Epidermal melanocyte (primary cell): Measurements from ENCODE around the gene BRPF1.

Experiments
- DNase-seq: peaks from one replicate; pipeline ENCODE4 v3.0.0; 2011; ENCODE audit warnings: low spot score; ENCODE audit not compliant: insufficient read length

Gene BRPF1

GRCh38 chr3:9731206-9732079 is at the start of gene BRPF1:
TSS of gene BRPF1 (plus strand) at chr3:9731735. CDS start at chr3:9734141, 2,406 bp downstream.
- DNase-seq: peak; percentile 98

- no peak for DNase-seq
Observed at GRCh38 chr3:9682096-9682495, 49.4 kb upstream of the BRPF1 start.

DNA sequence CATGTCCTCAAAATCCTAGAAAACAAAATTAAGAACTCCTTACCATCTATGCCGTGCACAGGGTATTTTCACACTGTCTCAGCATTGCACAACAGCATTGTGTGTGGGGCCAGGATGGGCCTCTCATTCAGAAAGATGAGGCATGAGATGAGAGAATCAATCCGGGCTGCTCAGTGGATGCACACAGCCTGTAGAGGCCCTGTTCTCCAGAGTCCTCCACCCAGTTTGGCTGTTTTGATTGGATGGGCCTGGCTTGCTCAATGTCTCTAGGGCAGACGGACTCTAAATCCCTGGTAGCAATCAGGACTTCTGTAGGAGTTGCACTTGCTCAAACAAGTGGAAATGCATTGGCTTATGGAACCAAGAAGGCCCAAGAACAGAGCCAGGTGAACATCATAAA is 48.1 kb upstream of the BRPF1 start:
- no peak for DNase-seq

- DNase-seq: no peak
Observed at GRCh38 chr3:9685216-9686049, 46.1 kb upstream of the BRPF1 start.

DNA sequence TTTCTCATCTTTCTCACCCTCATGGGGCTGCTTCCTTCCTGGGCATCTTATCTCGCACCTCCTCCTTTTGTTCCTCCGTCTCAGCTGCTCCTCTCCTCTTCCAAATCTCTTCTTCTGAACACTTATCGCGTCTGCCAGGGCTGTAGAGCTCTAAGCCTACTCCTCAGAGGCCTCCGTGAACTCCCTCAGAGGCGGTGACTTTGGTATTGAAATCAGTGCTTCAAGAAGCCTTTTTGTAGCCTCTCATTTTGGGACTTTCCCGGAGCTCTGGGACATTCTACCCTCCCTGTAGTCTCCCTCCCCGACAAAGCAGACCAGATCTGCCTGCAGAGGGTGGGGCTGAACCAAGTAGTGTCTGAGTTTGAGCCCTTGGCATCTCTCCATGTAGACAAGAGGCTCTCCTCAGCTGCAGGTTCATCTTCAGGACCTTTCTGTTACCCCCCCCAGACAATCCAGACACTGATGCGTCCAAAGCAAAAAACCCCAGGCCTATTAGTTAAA is 45.4 kb upstream of the BRPF1 start:
- no peak for DNase-seq

GRCh38 chr3:9686703-9687102 is 44.8 kb upstream of the BRPF1 start:
- no peak for DNase-seq

GRCh38 chr3:9687514-9687913 is 44.0 kb upstream of the BRPF1 start:
- no peak for DNase-seq

GRCh38 chr3:9688961-9689360 is 42.6 kb upstream of the BRPF1 start:
- no peak for DNase-seq

DNA sequence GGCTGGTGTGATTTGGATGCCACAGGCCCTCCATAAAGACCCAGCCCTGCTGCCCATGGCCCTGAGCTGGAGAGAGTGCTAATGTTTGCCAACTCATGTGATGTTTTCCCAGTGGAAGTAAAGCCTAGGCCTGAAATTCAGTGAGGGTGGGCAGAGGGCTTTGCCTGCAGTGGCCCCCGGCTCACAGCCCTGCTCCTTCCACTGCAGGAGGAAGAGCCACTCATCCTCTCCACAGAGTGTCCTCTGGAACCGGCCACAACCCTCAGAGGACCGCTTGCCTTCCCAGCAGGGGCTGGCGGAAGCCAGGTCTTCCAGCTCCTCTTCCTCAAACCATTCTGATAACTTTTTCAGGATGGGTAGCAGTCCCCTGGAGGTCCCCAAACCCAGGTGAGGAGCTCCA is 41.8 kb upstream of the BRPF1 start:
- DNase-seq: no peak

GRCh38 chr3:9690451-9691450 is 40.8 kb upstream of the BRPF1 start:
- peak; percentile 53 for DNase-seq

- no peak for DNase-seq
Observed at GRCh38 chr3:9691636-9692035, 39.9 kb upstream of the BRPF1 start.

- DNase-seq: no peak
Observed at GRCh38 chr3:9692416-9692815, 39.1 kb upstream of the BRPF1 start.

DNA sequence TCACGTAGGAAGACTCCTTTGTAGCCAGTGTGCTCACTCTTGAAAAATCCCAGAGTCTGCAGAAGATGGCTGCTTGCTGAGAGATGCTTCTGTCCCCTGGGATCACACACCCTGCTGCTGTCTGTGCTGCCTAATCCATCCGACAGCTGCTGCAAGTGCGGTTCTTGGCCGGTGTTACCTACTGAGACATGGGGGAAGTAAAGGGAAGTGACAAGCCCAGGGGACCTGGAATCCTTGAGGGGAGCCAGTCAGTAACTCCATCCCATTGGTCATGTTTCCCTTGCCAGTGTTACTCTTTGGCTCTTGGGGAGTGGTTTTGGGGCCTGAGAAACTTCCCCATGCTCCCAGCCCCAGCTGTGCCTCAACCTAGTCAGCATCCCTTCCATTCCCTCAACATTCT is 36.2 kb upstream of the BRPF1 start:
- DNase-seq: no peak

- DNase-seq: no peak
Observed at GRCh38 chr3:9695746-9696145, 35.8 kb upstream of the BRPF1 start.

DNA sequence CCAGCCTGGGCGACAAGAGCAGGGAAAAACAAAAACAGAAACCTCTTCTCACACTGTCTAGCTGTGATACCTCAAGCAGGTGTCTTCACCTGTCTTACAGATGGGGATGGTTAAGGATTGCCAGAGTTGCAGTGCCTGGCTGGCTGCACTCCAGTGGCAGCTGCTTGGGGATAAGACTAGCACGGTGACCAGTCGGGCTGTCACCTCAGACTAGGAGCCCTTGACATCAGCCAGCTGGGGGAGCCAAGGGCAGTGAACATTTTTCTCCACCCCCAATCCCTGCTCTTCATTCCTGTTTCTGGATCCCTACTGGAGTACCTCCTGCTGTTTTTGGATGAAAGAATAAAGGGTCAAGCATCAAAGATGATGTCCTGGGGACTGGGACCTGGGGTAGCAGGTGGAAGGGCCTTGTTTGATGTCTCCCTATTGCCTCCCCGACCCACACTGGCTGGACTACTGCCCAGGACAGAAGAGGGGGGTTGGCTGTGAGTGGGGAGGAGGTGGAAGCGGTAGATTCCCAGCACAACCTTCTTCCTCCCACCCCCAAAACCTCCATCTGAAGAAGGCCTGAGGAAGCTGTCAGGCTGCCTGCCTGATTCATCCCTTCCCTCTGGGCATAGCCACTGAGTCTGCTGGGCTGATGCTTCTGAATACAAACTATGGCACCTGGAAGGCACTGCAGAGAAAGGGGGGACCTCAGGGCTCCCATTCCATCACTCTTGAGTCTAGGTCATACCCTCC is 34.9 kb upstream of the BRPF1 start:
- DNase-seq: no peak

GRCh38 chr3:9697892-9698291 is 33.6 kb upstream of the BRPF1 start:
- no peak for DNase-seq

GRCh38 chr3:9698293-9698692 is 33.2 kb upstream of the BRPF1 start:
- DNase-seq: no peak

DNA sequence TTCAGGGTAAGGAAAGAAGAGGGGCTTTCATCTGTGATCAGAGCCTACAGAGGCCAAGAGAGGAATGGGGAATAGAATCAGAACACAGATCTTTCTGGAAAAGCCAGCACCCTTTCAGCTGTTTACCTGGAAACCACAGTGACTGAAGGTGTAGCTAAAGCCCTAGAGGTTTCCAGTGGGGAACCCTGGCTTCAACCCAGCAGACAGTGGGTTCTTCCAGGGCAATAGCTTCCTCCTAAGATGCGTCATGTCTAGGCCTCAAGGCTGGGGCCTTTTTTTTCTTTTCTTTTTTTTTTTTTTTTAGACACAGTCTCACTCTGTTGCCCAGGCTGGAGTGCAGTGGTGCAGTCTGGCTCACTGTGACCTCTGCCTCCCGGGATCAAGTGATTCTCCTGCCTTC is 31.0 kb upstream of the BRPF1 start:
- no peak for DNase-seq

DNA sequence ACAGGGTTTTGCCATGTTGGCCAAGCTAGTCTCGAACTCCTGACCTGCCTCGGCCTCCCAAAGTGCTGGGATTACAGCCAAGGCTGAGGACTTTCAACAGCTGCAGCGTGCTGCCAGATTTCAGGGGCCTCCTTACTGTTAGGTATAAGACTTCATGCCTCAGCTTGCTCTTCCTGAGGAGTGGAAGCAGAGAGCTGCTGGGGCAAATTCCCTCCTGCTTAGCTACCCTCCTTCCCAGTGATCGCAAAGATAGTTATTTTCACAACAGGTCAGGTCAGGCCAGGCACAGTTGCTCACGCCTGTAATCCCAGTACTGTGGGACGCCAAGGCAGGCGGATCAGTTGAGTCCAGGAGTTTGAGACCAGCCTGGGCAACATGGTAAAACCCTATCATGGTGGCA is 30.5 kb upstream of the BRPF1 start:
- DNase-seq: no peak

- DNase-seq: no peak
Observed at GRCh38 chr3:9701711-9702110, 29.8 kb upstream of the BRPF1 start.
